ENCODE results near the gene MAGEA11.
"Not testable (repeated sequence)": the region's sequence is repeated elsewhere in the genome, so short reads cannot be mapped to it uniquely, and the experiment has no call there.

MAGEA11 gene

GRCh38 chrX:149718757-149719156, 6.9 kb downstream of the MAGEA11 start:
- no peak for DNase-seq (ENCODE audit: low read depth)

GRCh38 chrX:149720021-149720689, 8.3 kb downstream of the MAGEA11 start:
- DNase-seq (ENCODE audit: low read depth), result no peak

GRCh38 chrX:149721241-149721640, 9.4 kb downstream of the MAGEA11 start:
- not testable (repeated sequence) for DNase-seq (ENCODE audit: low read depth)

- no peak for DNase-seq (ENCODE audit: low read depth)
Measured at GRCh38 chrX:149721778-149722177, 9.9 kb downstream of the MAGEA11 start.

- not testable (repeated sequence) for DNase-seq (ENCODE audit: low read depth)
Measured at GRCh38 chrX:149723583-149724118, 11.8 kb downstream of the MAGEA11 start.

- not testable (repeated sequence) for DNase-seq (ENCODE audit: low read depth)
Measured at GRCh38 chrX:149727308-149727707, 15.4 kb downstream of the MAGEA11 start.

GRCh38 chrX:149742269-149742668, 30.4 kb downstream of the MAGEA11 start:
- not testable (repeated sequence) for DNase-seq (ENCODE audit: low read depth)

GRCh38 chrX:149746390-149747007, 34.6 kb downstream of the MAGEA11 start:
- DNase-seq (ENCODE audit: low read depth), result not testable (repeated sequence)

- DNase-seq (ENCODE audit: low read depth), result no peak
Measured at GRCh38 chrX:149757206-149758067, 45.6 kb downstream of the MAGEA11 start.

GRCh38 chrX:149758068-149758714, 46.3 kb downstream of the MAGEA11 start:
- no peak for DNase-seq (ENCODE audit: low read depth)

GRCh38 chrX:149758715-149759078, 46.8 kb downstream of the MAGEA11 start:
- not testable (repeated sequence) for DNase-seq (ENCODE audit: low read depth)

- no peak for DNase-seq (ENCODE audit: low read depth)
Measured at GRCh38 chrX:149759824-149760223, 48.0 kb downstream of the MAGEA11 start.

- no peak for DNase-seq (ENCODE audit: low read depth)
Measured at GRCh38 chrX:149760965-149761364, 49.1 kb downstream of the MAGEA11 start.

- not testable (repeated sequence) for DNase-seq (ENCODE audit: low read depth)
Measured at GRCh38 chrX:149761858-149762674, 50.2 kb downstream of the MAGEA11 start.

- DNase-seq (ENCODE audit: low read depth), result no peak
Measured at GRCh38 chrX:149762696-149763614, 51.1 kb downstream of the MAGEA11 start.
